Activated CD8-positive, alpha-beta memory T cell treated with anti-CD3 and anti-CD28 coated beads, Interleukin-2, amount 50 U/mL, for 48 hours (primary cell): ENCODE data around the gene OR5D16.
"Not testable (repeated sequence)": the region's sequence is repeated elsewhere in the genome, so short reads cannot be mapped to it uniquely, and the experiment has no call there.

ENCODE experiments used
- DNase-seq: peaks from one replicate; pipeline ENCODE4 v3.0.0-alpha.2; 2020

The OR5D16 gene

DNA sequence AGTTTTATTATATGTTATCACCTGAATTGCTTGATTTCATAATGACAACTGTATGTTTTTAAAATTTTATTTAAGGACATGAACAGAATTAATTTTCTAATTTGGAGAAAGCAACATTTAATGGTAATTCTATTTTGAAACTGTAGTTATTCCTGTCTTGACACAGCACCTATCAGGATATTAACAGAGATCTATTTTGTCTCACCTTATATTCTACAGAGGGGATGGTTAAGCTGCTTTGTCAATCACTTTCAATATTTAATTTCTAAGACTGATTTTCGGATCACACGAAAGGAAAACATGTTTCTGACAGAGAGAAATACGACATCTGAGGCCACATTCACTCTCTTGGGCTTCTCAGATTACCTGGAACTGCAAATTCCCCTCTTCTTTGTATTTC is at the start of gene OR5D16:
Gene OR5D16, plus strand, starts transcription at position 301 of the 400 bp plus-strand sequence. Its CDS starts 0 bp downstream, at position 301.
- no peak for DNase-seq

- DNase-seq, result no peak
Measured at GRCh38 chr11:55791606-55792005, 46.9 kb upstream of the OR5D16 start.

- no peak for DNase-seq
Measured at GRCh38 chr11:55793321-55793720, 45.2 kb upstream of the OR5D16 start.

DNA sequence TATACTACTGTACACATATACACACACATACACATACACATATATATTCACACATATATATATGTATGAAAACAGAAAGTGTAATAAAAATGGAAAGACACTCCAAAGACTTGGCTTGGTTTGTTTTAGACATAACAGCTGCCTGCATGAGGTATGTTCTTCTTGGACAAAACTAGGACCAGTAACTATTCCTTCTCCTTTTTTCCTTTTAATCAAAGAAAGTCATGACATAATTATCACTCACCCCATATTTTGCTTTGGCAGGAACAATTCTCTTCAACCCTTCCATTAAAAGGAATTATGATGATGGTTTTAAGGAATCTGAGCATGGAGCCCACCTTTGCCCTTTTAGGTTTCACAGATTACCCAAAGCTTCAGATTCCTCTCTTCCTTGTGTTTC is 43.3 kb upstream of the OR5D16 start, which contains the start of gene OR5D14:
Gene OR5D14, plus strand, starts transcription at position 301 of the 400 bp plus-strand sequence. Its CDS starts 0 bp downstream, at position 301.
- DNase-seq, result no peak

DNA sequence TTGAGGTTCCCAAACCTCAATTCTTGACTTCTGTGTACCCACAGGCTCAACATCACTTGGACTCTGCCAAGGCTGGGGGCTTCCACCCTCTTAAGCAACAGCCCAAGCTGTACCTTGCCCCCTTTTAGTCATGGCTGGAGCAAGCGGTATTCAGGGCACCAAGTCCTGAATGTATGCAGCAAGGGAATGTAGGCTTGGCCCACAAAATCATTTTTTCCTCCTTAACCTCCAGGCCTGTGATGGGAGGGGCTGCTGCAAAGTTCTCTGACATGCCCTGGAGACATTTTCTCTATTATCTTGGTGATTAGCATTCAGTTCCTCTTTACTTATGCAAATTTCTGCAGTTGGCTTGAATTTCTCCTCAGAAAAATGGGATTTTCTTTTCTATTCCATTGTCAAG is 32.3 kb upstream of the OR5D16 start:
- DNase-seq, result no peak

GRCh38 chr11:55811067-55811466 is 27.5 kb upstream of the OR5D16 start, which contains the start of gene OR5L1:
TSS of gene OR5L1 (plus strand) at chr11:55811367. CDS start at chr11:55811467, 100 bp downstream.
- DNase-seq, result no peak

DNA sequence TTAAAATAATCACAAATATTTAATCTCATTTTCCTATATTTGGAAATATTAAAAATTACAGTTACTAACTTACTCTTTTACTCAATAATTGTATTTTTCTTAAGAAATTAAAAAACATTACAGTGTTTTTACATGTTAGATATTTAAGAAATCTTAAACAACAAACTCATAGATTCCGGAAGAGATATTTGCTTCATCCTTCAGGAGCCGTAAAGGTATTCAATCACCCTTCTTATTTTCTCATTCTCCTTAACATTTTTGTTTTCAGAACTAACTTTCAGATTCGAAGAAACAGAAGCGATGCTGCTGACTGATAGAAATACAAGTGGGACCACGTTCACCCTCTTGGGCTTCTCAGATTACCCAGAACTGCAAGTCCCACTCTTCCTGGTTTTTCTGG is 19.2 kb upstream of the OR5D16 start, which contains the start of gene OR5D18:
Gene OR5D18, plus strand, starts transcription at position 301 of the 400 bp plus-strand sequence. Its CDS starts 0 bp downstream, at position 301.
- DNase-seq, result no peak

- DNase-seq, result no peak
Measured at GRCh38 chr11:55826919-55827318, 11.6 kb upstream of the OR5D16 start, which contains the start of gene OR5L2. TSS of gene OR5L2 (plus strand) at chr11:55827219. CDS start at chr11:55827219, 0 bp downstream.

- DNase-seq, result no peak
Measured at GRCh38 chr11:55847453-55847852, 8.9 kb downstream of the OR5D16 start.

GRCh38 chr11:55849037-55849436 is 10.5 kb downstream of the OR5D16 start:
- DNase-seq, result no peak

GRCh38 chr11:55852141-55852540 is 13.6 kb downstream of the OR5D16 start:
- no peak for DNase-seq

- DNase-seq, result no peak
Measured at GRCh38 chr11:55854704-55855103, 16.2 kb downstream of the OR5D16 start.

DNA sequence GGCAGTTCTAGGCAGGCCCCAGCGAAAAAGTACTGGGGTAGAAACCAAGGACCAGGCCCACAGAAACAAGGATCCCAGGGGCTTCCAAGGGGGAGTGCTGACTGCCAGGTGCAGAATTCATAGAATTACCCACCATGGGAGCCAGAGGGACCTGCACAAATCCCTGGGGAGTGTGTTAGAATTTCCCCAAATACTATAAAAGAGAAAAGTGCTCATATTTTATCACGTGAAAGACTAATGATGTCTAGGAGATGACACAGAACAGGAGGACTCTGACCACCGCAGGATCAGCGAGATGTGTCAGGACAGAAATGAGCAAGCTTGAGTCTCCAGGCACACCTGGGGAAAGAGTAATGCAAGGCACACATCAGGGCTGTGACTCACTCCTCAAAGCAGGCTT is 28.8 kb downstream of the OR5D16 start:
- DNase-seq, result not testable (repeated sequence)

GRCh38 chr11:55872731-55873130 is 34.2 kb downstream of the OR5D16 start:
- not testable (repeated sequence) for DNase-seq

GRCh38 chr11:55873146-55873545 is 34.6 kb downstream of the OR5D16 start:
- not testable (repeated sequence) for DNase-seq

GRCh38 chr11:55882997-55883396 is 44.4 kb downstream of the OR5D16 start, which contains the start of gene TRIM51:
TSS of gene TRIM51 (plus strand) at chr11:55883297. CDS start at chr11:55885429, 2,132 bp downstream.
- DNase-seq, result not testable (repeated sequence)

- not testable (repeated sequence) for DNase-seq
Measured at GRCh38 chr11:55884995-55885394, 46.4 kb downstream of the OR5D16 start.

DNA sequence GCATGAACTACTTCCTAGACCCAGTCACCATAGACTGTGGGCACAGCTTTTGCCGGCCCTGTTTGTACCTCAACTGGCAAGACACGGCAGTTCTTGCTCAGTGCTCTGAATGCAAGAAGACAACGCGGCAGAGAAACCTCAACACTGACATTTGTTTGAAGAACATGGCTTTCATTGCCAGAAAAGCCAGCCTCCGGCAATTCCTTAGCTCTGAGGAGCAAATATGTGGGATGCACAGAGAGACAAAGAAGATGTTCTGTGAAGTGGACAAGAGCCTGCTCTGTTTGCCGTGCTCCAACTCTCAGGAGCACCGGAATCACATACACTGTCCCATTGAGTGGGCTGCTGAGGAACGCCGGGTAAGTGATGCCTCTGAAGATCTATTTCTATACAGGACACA is 46.9 kb downstream of the OR5D16 start:
- DNase-seq, result not testable (repeated sequence)
